SK-N-SH treated with all-trans-retinoic acid at 6 μM for 48 hours (cell line): Measurements from ENCODE around the gene SLC9B1.
A peak's percentile ranks its signal among the peaks of the same experiment; 100 is the strongest.
"Not testable (repeated sequence)": the region's sequence is repeated elsewhere in the genome, so short reads cannot be mapped to it uniquely, and the experiment has no call there.

Experiments used
- ATAC-seq: fragments of 200-7000 bp; cut with Tn5 transposase; 3 replicates; pipeline ENCODE4 v1.9.1; 2020; ENCODE audit warnings: mild to moderate bottlenecking, moderate library complexity
- BACH2 ChIP-seq: fragments of 250-450 bp; sonication (Bioruptor Pico); IDR thresholded peaks from 2 replicates; pipeline ENCODE4 v1.9.0; 2021; ENCODE audit warnings: mild to moderate bottlenecking, borderline replicate concordance
- CSDC2 ChIP-seq: fragments of 250-450 bp; sonication (Bioruptor Pico); IDR thresholded peaks from 2 replicates; pipeline ENCODE4 v1.5.0; 2020; ENCODE audit warnings: mild to moderate bottlenecking, moderate library complexity
- CSRNP3 ChIP-seq: fragments of 250-450 bp; sonication (Bioruptor Pico); IDR thresholded peaks from 2 replicates; pipeline ENCODE4 v1.5.1; 2021; ENCODE audit warnings: mild to moderate bottlenecking, moderate library complexity
- ESRRG ChIP-seq: fragments of 250-450 bp; sonication (Bioruptor Pico); IDR thresholded peaks from 2 replicates; pipeline ENCODE4 v1.6.1; 2021; ENCODE audit warnings: mild to moderate bottlenecking
- ISL1 ChIP-seq: fragments of 250-450 bp; sonication (Bioruptor Pico); IDR thresholded peaks from 2 replicates; pipeline ENCODE4 v2.1.2; 2022; ENCODE audit warnings: mild to moderate bottlenecking, moderate library complexity
- OSR1 ChIP-seq: fragments of 250-450 bp; sonication (Bioruptor Pico); IDR thresholded peaks from 2 replicates; pipeline ENCODE4 v1.8.0; 2022; ENCODE audit warnings: moderate library complexity, mild to moderate bottlenecking, inconsistent platforms
- PPARA ChIP-seq: fragments of 250-450 bp; sonication (Bioruptor Pico); IDR thresholded peaks from 2 replicates; pipeline ENCODE4 v1.5.0; 2020; ENCODE audit warnings: mild to moderate bottlenecking, borderline replicate concordance
- SNAI2 ChIP-seq: fragments of 250-450 bp; sonication (Bioruptor Pico); IDR thresholded peaks from 2 replicates; pipeline ENCODE4 v1.5.0; 2020; ENCODE audit warnings: mild to moderate bottlenecking, moderate library complexity
- TOX ChIP-seq: fragments of 250-450 bp; sonication (Bioruptor Pico); IDR thresholded peaks from 2 replicates; pipeline ENCODE4 v1.8.0; 2021; ENCODE audit warnings: mild to moderate bottlenecking, moderate library complexity, borderline replicate concordance
- ZC3H10 ChIP-seq: fragments of 250-450 bp; sonication (Bioruptor Pico); IDR thresholded peaks from 2 replicates; pipeline ENCODE4 v1.5.1; 2021; ENCODE audit warnings: mild to moderate bottlenecking, moderate library complexity
- ZFP3 ChIP-seq: fragments of 250-450 bp; sonication (Bioruptor Pico); IDR thresholded peaks from 2 replicates; pipeline ENCODE4 v1.5.0; 2020; ENCODE audit warnings: mild to moderate bottlenecking, moderate library complexity
- ZFP30 ChIP-seq: fragments of 450-650 bp; formaldehyde crosslinking; IDR thresholded peaks from 2 replicates; pipeline ENCODE4 v1.5.0; 2022; ENCODE audit warnings: mild to moderate bottlenecking, moderate library complexity
- ZNF565 ChIP-seq: fragments of 450-650 bp; formaldehyde crosslinking; conservative IDR thresholded peaks from 2 replicates; pipeline ENCODE4 v1.5.0; 2020; ENCODE audit warnings: low read depth, mild to moderate bottlenecking, moderate library complexity
- ZNF70 ChIP-seq: fragments of 450-650 bp; formaldehyde crosslinking; IDR thresholded peaks from 2 replicates; pipeline ENCODE4 v1.5.0; 2020; ENCODE audit warnings: mild to moderate bottlenecking, moderate library complexity
- ZNF8 ChIP-seq: fragments of 450-650 bp; formaldehyde crosslinking; IDR thresholded peaks from 2 replicates; pipeline ENCODE4 v1.5.0; 2020; ENCODE audit warnings: mild to moderate bottlenecking, moderate library complexity
- TF ChIP-seq, protein P1 (sequence below): fragments of 250-450 bp; sonication (Bioruptor Pico); IDR thresholded peaks from 2 replicates; pipeline ENCODE4 v1.5.0; 2020; ENCODE audit warnings: mild to moderate bottlenecking, moderate library complexity
- TF ChIP-seq, protein P2 (sequence below): fragments of 250-450 bp; sonication (Bioruptor Pico); IDR thresholded peaks from 2 replicates; pipeline ENCODE4 v1.8.0; 2021; ENCODE audit warnings: low read depth, mild to moderate bottlenecking, moderate library complexity, borderline replicate concordance
- TF ChIP-seq, protein P3 (sequence below): fragments of 250-450 bp; sonication (Bioruptor Pico); IDR thresholded peaks from 2 replicates; pipeline ENCODE4 v1.8.0; 2020; ENCODE audit warnings: mild to moderate bottlenecking, moderate library complexity, borderline replicate concordance

SLC9B1 gene

DNA sequence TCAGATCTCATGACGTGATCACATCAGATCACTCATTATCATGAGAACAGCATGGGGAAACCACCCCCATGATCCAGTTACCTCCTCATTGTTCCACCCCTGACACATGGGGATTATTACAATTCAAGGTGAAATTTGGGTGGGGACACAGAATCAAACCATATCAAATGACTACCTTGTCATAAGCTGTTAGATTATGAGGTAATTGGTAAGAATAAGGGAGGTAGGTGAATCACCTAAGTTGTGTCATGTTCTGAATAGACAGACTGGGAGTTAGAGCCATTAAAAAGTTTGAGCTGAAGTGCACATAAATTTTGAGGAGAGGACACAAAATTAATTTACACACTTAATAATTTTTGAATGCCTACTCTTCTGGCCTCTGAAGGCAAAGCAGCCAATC is 24.7 kb downstream of the SLC9B1 start:
- TF ChIP-seq, protein P1, sequence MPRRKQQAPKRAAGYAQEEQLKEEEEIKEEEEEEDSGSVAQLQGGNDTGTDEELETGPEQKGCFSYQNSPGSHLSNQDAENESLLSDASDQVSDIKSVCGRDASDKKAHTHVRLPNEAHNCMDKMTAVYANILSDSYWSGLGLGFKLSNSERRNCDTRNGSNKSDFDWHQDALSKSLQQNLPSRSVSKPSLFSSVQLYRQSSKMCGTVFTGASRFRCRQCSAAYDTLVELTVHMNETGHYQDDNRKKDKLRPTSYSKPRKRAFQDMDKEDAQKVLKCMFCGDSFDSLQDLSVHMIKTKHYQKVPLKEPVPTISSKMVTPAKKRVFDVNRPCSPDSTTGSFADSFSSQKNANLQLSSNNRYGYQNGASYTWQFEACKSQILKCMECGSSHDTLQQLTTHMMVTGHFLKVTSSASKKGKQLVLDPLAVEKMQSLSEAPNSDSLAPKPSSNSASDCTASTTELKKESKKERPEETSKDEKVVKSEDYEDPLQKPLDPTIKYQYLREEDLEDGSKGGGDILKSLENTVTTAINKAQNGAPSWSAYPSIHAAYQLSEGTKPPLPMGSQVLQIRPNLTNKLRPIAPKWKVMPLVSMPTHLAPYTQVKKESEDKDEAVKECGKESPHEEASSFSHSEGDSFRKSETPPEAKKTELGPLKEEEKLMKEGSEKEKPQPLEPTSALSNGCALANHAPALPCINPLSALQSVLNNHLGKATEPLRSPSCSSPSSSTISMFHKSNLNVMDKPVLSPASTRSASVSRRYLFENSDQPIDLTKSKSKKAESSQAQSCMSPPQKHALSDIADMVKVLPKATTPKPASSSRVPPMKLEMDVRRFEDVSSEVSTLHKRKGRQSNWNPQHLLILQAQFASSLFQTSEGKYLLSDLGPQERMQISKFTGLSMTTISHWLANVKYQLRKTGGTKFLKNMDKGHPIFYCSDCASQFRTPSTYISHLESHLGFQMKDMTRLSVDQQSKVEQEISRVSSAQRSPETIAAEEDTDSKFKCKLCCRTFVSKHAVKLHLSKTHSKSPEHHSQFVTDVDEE (CRISPR knock-in tag): no peak
- TF ChIP-seq OSR1 (CRISPR knock-in tag): no peak
- no peak for TF ChIP-seq ESRRG
- no peak for TF ChIP-seq SNAI2 (CRISPR knock-in tag)
- TF ChIP-seq ZNF70 (CRISPR knock-in tag): no peak
- no peak for TF ChIP-seq PPARA (CRISPR knock-in tag)
- TF ChIP-seq, protein P2, sequence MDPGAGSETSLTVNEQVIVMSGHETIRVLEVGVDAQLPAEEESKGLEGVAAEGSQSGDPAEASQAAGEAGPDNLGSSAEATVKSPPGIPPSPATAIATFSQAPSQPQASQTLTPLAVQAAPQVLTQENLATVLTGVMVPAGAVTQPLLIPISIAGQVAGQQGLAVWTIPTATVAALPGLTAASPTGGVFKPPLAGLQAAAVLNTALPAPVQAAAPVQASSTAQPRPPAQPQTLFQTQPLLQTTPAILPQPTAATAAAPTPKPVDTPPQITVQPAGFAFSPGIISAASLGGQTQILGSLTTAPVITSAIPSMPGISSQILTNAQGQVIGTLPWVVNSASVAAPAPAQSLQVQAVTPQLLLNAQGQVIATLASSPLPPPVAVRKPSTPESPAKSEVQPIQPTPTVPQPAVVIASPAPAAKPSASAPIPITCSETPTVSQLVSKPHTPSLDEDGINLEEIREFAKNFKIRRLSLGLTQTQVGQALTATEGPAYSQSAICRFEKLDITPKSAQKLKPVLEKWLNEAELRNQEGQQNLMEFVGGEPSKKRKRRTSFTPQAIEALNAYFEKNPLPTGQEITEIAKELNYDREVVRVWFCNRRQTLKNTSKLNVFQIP (CRISPR knock-in tag): no peak
- TF ChIP-seq ISL1 (CRISPR knock-in tag): no peak
- no peak for TF ChIP-seq BACH2 (CRISPR knock-in tag)
- no peak for TF ChIP-seq CSDC2 (CRISPR knock-in tag)
- TF ChIP-seq, protein P3, sequence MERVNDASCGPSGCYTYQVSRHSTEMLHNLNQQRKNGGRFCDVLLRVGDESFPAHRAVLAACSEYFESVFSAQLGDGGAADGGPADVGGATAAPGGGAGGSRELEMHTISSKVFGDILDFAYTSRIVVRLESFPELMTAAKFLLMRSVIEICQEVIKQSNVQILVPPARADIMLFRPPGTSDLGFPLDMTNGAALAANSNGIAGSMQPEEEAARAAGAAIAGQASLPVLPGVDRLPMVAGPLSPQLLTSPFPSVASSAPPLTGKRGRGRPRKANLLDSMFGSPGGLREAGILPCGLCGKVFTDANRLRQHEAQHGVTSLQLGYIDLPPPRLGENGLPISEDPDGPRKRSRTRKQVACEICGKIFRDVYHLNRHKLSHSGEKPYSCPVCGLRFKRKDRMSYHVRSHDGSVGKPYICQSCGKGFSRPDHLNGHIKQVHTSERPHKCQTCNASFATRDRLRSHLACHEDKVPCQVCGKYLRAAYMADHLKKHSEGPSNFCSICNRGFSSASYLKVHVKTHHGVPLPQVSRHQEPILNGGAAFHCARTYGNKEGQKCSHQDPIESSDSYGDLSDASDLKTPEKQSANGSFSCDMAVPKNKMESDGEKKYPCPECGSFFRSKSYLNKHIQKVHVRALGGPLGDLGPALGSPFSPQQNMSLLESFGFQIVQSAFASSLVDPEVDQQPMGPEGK: no peak
- no peak for TF ChIP-seq CSRNP3 (CRISPR knock-in tag)
- no peak for TF ChIP-seq ZNF565 (CRISPR knock-in tag)
- TF ChIP-seq ZFP3: no peak
- no peak for TF ChIP-seq ZNF8 (CRISPR knock-in tag)
- no peak for TF ChIP-seq TOX (CRISPR knock-in tag)
- TF ChIP-seq ZFP30 (CRISPR knock-in tag): no peak
- no peak for ATAC-seq

- ATAC-seq: not testable (repeated sequence)
Observed at GRCh38 chr4:102993985-102994384, 25.5 kb downstream of the SLC9B1 start.

DNA sequence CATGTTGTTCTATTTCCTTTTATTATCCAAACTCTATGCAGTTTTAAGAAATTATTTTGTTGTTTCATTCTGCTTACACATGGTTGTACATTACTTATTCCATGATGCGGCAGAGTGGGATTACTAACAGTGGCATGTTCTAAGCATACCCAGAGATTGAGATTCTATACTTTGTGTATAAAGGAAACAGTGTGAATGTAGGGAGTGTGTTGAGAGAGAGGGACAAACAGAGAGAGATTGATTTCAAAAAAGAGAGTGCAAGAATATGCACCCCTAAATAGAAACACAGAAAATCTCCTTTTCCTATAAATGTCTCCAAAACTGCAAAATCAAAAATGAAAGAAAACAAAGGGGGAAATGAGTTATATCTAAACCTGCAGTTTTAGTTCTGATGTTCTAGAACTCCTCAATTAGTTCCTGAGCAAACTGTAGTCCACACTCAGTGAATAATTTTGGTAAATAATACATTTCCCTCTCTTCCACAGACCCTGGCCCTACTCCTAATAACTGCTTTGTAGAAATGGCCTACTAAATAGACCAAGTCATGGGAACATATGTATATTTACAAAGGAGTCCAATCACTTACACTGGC is 31.0 kb downstream of the SLC9B1 start:
- ATAC-seq: no peak
- TF ChIP-seq TOX (CRISPR knock-in tag): no peak
- TF ChIP-seq OSR1 (CRISPR knock-in tag): no peak
- no peak for TF ChIP-seq ZC3H10 (CRISPR knock-in tag)
- TF ChIP-seq, protein P2 (CRISPR knock-in tag): no peak
- TF ChIP-seq ZFP30 (CRISPR knock-in tag): no peak
- TF ChIP-seq, all 23 proteins: peak for 0

- ATAC-seq: no peak
- TF ChIP-seq ZNF8 (CRISPR knock-in tag): peak; percentile 90
- no peak for TF ChIP-seq TOX (CRISPR knock-in tag)
Observed at GRCh38 chr4:102981005-102981404, 38.5 kb downstream of the SLC9B1 start.

- ATAC-seq: not testable (repeated sequence)
Observed at GRCh38 chr4:102961813-102962212, 57.7 kb downstream of the SLC9B1 start.
